SK-N-MC (cell line): Measurements from ENCODE around the gene ABCA6.

ENCODE experiments used
- EZH2 ChIP-seq: fragments of 200-600 bp; sonication (generic); IDR thresholded peaks from one replicate; pipeline ENCODE4 v1.6.1; 2017; ENCODE audit warnings: antibody characterized with exemption
- POLR2AphosphoS5 ChIP-seq: IDR thresholded peaks from 2 replicates; pipeline ENCODE4 v1.6.1; 2012; ENCODE audit warnings: mild to moderate bottlenecking, low read depth, low read length, borderline replicate concordance

DNA sequence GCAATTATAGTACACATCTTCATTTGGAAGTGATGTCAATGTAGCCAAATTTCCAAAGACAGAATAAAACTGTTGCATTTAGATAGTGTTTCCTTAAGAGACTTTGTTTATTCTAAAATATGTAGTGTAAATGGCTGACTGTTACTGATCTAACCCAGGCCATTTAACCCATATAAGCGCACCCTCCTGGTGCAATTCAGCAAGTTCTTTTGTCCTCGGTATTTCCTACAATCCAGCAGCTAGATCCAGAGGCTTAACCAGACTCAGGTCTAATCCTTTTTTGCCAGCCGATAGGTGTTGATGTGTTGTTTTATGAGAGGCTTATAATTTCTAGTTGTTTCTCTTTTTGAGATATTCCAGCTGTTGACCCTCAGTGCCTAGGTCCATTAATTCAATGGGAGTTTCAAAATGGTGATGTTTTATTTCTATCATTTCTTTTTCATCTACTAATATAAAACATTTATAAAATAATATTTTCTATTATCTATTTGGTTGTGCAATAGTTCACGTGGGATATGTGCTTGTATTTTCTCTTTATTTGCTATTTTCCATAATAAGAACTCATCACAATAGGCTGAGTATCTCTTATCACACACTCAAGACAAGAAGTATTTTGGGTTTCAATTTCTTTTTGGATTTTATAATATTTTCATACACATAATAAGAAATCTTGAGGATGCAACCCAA is 95.4 kb downstream of the ABCA6 start:
- TF ChIP-seq EZH2: no peak
- no peak for TF ChIP-seq POLR2AphosphoS5
